ENCODE measurements around the gene MANBA.

Gene MANBA

GRCh38 chr4:102586002-102586643 is 174.6 kb downstream of the MANBA start:
- DNase-seq: no peak

GRCh38 chr4:102585329-102585728 is 175.4 kb downstream of the MANBA start:
- no peak for DNase-seq

- DNase-seq: no peak
These were observed 176.7 kb downstream of the MANBA start for GRCh38 chr4:102584091-102584490.

Measured in stimulated activated CD4-positive, alpha-beta T cell treated with anti-CD3 and anti-CD28 coated beads, Interleukin-4, amount 100 ng/mL, for 1 hour (primary cell).